Ishikawa (cell line): ENCODE data around the gene PON2.

Experiments used
- CEBPB ChIP-seq: IDR thresholded peaks from 2 replicates; pipeline ENCODE4 v1.6.1; 2012
- CREB1 ChIP-seq: IDR thresholded peaks from 2 replicates; pipeline ENCODE4 v1.6.1; 2012; ENCODE audit warnings: low read depth
- EGR1 ChIP-seq: IDR thresholded peaks from 2 replicates; pipeline ENCODE4 v1.6.1; 2012
- EP300 ChIP-seq: IDR thresholded peaks from 2 replicates; pipeline ENCODE4 v1.6.1; 2012; ENCODE audit warnings: borderline replicate concordance
- FOXM1 ChIP-seq: IDR thresholded peaks from 2 replicates; pipeline ENCODE4 v1.6.1; 2012; ENCODE audit warnings: low read depth, borderline replicate concordance
- NFIC ChIP-seq: IDR thresholded peaks from 2 replicates; pipeline ENCODE4 v1.6.1; 2012
- RAD21 ChIP-seq: IDR thresholded peaks from 2 replicates; pipeline ENCODE4 v1.6.1; 2012; ENCODE audit warnings: low read depth
- TAF1 ChIP-seq: IDR thresholded peaks from 2 replicates; pipeline ENCODE4 v1.6.1; 2012; ENCODE audit warnings: low read depth, mild to moderate bottlenecking
- TCF12 ChIP-seq: IDR thresholded peaks from 2 replicates; pipeline ENCODE4 v1.6.1; 2012; ENCODE audit warnings: low read depth
- TEAD4 ChIP-seq: IDR thresholded peaks from 2 replicates; pipeline ENCODE4 v1.6.1; 2012
- YY1 ChIP-seq: IDR thresholded peaks from 2 replicates; pipeline ENCODE4 v1.6.1; 2012; ENCODE audit warnings: low read depth
- ZBTB7A ChIP-seq: IDR thresholded peaks from 2 replicates; pipeline ENCODE4 v1.6.1; 2012; ENCODE audit warnings: low read depth
- TF ChIP-seq, protein P1 (sequence below): IDR thresholded peaks from 2 replicates; pipeline ENCODE4 v1.6.1; 2012; ENCODE audit warnings: low read depth, mild to moderate bottlenecking
- TF ChIP-seq, protein P2 (sequence below): IDR thresholded peaks from 2 replicates; pipeline ENCODE4 v1.6.1; 2012
- TF ChIP-seq, protein P3 (sequence below): IDR thresholded peaks from 2 replicates; pipeline ENCODE4 v1.6.1; 2012

The PON2 gene

DNA sequence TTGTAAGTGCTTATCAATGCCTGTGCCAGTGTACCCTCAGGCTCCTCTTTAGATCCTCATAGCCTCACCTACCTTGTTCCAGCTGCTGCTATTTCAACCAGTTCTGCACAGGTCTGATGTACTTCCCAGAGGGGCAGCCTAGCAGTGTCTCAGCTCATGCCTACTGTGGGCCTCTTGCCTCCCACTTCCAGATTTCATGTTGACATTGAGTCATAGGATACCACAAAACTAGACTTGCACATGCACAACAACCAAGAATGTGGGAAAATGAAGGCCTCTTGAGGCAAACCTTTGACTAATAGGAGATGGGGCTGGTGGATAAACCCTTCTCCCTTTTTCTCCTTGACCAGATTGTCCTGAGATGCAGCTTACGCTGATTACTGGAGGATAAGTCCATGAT is 69.7 kb downstream of the PON2 start:
- TF ChIP-seq, protein P1, sequence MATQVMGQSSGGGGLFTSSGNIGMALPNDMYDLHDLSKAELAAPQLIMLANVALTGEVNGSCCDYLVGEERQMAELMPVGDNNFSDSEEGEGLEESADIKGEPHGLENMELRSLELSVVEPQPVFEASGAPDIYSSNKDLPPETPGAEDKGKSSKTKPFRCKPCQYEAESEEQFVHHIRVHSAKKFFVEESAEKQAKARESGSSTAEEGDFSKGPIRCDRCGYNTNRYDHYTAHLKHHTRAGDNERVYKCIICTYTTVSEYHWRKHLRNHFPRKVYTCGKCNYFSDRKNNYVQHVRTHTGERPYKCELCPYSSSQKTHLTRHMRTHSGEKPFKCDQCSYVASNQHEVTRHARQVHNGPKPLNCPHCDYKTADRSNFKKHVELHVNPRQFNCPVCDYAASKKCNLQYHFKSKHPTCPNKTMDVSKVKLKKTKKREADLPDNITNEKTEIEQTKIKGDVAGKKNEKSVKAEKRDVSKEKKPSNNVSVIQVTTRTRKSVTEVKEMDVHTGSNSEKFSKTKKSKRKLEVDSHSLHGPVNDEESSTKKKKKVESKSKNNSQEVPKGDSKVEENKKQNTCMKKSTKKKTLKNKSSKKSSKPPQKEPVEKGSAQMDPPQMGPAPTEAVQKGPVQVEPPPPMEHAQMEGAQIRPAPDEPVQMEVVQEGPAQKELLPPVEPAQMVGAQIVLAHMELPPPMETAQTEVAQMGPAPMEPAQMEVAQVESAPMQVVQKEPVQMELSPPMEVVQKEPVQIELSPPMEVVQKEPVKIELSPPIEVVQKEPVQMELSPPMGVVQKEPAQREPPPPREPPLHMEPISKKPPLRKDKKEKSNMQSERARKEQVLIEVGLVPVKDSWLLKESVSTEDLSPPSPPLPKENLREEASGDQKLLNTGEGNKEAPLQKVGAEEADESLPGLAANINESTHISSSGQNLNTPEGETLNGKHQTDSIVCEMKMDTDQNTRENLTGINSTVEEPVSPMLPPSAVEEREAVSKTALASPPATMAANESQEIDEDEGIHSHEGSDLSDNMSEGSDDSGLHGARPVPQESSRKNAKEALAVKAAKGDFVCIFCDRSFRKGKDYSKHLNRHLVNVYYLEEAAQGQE = no peak
- no peak for TF ChIP-seq NFIC
- no peak for TF ChIP-seq ZBTB7A
- TF ChIP-seq FOXM1 = no peak
- TF ChIP-seq TEAD4 = no peak
- no peak for TF ChIP-seq TAF1
- TF ChIP-seq EP300 = no peak
- TF ChIP-seq, protein P2, sequence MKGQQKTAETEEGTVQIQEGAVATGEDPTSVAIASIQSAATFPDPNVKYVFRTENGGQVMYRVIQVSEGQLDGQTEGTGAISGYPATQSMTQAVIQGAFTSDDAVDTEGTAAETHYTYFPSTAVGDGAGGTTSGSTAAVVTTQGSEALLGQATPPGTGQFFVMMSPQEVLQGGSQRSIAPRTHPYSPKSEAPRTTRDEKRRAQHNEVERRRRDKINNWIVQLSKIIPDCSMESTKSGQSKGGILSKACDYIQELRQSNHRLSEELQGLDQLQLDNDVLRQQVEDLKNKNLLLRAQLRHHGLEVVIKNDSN = no peak
- TF ChIP-seq YY1 = no peak
- TF ChIP-seq CEBPB = no peak
- TF ChIP-seq, protein P3, sequence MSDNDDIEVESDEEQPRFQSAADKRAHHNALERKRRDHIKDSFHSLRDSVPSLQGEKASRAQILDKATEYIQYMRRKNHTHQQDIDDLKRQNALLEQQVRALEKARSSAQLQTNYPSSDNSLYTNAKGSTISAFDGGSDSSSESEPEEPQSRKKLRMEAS = no peak
- no peak for TF ChIP-seq RAD21
- TF ChIP-seq EGR1 = no peak
- TF ChIP-seq CREB1 = no peak
- no peak for TF ChIP-seq TCF12

DNA sequence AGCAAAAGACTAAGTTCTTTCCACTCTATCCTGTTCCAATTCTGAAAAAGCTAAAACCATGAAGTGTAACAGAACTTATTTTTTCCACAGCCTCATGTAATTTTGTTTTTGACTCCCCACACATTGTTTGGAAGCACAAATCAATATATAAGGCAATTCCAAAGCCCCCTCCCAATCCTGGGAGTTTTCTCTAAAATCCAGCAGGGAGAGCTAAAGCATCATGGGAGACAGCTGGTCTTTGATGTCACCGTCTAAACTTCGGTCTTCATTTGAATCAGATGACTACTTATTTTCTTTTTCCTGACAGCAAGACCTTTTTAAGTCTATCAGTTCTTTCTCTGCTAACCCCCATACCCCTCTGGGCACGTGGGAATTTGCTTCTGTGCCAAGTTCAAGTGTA is 77.2 kb downstream of the PON2 start:
- TF ChIP-seq RAD21 = peak; percentile 43
- no peak for TF ChIP-seq TAF1
